Omental fat pad (tissue), 4 donors: ENCODE measurements around the gene PCDHB11. TPM values are rescaled to one million over a fixed set of nuclear protein-coding genes. Genes with fewer than 3 reads are reported as not detected.
"Not testable (repeated sequence)": the region's sequence is repeated elsewhere in the genome, so short reads cannot be mapped to it uniquely, and the experiment has no call there.

Source experiments
- ATAC-seq: fragments of 150-250 bp; one replicate; pipeline ENCODE4 v1.9.1; 2016; ENCODE audit warnings: mild to moderate bottlenecking, moderate library complexity; ENCODE audit not compliant: low FRiP score
- DNase-seq: peaks from one replicate; pipeline ENCODE4 v3.0.0-alpha.2; 2019; ENCODE audit warnings: low spot score
- CTCF ChIP-seq, 3 donors: fragments of 450-650 bp; IDR thresholded peaks; one replicate each; pipeline ENCODE4 v1.5.1; 2016 to 2017; ENCODE audit warnings: antibody characterized with exemption in 3 of 3, mild to moderate bottlenecking in 3 of 3, moderate library complexity in 2 of 3
- total RNA-seq, 4 donors: library from RNA; depleted of rRNA; stranded (reverse); fragments of >200 nt; gene quantifications; one replicate each; pipeline ENCODE4 v1.1.0, GENCODE V29; 2016

PCDHB11 gene
- total RNA-seq, 4 donors from 2014 or later, result 1.3 to 2.4 (median 1.7) TPM

DNA sequence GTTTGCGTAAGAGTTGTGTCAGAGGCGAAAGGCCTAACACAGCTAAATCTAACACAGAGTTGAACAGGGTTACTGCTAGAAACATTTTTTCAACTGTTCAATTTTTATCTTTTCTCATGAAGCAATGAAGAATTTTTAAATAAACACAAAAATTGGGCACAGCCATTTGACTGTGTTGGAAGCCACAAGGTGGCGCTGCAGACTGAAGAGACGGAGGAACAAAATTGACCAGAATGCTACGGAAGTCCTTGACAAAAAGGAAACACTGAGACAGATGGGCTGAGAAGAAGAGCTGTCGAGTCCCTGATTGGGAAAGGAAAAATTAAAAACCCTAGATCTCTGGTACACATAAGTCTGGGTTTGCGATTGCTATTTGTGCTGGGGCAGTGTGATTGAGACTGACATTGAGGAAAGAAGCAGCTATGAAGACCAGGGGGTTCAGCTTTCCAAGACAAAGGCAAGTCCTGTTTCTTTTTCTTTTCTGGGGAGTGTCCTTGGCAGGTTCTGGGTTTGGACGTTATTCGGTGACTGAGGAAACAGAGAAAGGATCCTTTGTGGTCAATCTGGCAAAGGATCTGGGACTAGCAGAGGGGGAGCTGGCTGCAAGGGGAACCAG, 12.4 kb upstream of the PCDHB11 start, which contains the start of gene PCDHB9:
Gene PCDHB9 (plus strand): TSS at position 265 of the 616 bp plus-strand sequence. CDS start 158 bp downstream, at position 423.
- no peak for DNase-seq
- ATAC-seq, result no peak
- TF ChIP-seq CTCF (IDR thresholded peaks at IDR 0.05), result no peak

- DNase-seq, ATAC-seq: not testable (repeated sequence)
Observed at GRCh38 chr5:141188682-141189081, 10.7 kb upstream of the PCDHB11 start.

DNA sequence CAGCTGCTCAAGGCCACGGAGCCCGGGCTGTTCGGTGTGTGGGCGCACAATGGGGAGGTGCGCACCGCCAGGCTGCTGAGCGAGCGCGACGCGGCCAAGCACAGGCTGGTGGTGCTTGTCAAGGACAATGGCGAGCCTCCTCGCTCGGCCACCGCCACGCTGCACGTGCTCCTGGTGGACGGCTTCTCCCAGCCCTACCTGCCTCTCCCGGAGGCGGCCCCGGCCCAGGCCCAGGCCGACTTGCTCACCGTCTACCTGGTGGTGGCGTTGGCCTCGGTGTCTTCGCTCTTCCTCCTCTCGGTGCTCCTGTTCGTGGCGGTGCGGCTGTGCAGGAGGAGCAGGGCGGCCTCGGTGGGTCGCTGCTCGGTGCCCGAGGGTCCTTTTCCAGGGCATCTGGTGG, 10.3 kb upstream of the PCDHB11 start:
- not testable (repeated sequence) for ATAC-seq, DNase-seq

DNA sequence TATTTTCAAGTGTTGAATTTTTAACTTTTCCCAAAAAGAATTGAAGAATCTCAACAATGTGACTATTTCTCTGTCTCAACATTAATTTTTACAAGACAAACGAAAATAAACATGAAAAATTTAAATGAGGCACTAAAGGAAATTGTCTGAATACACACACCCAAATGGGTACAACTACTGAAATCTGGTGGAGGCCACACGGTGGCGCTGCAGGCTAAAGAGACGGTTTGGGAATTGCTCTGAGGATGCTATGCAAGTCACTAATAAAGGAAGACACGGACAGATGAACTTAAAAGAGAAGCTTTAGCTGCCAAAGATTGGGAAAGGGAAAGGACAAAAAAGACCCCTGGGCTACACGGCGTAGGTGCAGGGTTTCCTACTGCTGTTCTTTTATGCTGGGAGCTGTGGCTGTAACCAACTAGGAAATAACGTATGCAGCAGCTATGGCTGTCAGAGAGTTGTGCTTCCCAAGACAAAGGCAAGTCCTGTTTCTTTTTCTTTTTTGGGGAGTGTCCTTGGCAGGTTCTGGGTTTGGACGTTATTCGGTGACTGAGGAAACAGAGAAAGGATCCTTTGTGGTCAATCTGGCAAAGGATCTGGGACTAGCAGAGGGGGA, 7.2 kb upstream of the PCDHB11 start, which contains the start of gene PCDHB10:
Gene PCDHB10 (plus strand): TSS at position 244 of the 616 bp plus-strand sequence. CDS start 200 bp downstream, at position 444.
- DNase-seq (no peak), ATAC-seq (no peak)
- no peak for TF ChIP-seq CTCF (IDR thresholded peaks at IDR 0.05)

DNA sequence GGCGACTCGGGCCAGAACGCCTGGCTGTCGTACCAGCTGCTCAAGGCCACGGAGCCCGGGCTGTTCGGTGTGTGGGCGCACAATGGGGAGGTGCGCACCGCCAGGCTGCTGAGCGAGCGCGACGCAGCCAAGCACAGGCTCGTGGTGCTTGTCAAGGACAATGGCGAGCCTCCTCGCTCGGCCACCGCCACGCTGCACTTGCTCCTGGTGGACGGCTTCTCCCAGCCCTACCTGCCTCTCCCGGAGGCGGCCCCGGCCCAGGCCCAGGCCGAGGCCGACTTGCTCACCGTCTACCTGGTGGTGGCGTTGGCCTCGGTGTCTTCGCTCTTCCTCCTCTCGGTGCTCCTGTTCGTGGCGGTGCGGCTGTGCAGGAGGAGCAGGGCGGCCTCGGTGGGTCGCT, 5.1 kb upstream of the PCDHB11 start:
- DNase-seq, ATAC-seq: not testable (repeated sequence)

DNA sequence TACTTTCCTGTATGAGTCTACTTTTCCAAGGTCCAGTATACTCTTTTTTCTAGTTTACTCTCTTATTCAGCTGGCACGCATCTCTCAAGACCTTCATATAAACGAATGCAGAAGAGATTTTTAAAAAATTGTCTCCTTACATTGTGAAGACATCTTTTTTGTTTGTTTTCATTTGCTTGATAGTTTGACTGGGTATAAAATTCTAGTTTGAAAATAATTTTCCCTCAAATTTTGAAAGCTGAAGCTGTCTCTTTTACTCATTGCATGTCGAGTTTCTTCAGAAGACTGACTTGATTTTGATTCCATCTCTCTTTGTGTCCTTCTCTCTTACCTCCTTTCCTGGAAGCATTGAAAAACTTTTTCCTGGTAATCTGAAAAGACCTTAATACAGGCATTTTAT, 3.1 kb upstream of the PCDHB11 start:
- ATAC-seq (no peak), DNase-seq (no peak)
- no peak for TF ChIP-seq CTCF (IDR thresholded peaks at IDR 0.05)

DNA sequence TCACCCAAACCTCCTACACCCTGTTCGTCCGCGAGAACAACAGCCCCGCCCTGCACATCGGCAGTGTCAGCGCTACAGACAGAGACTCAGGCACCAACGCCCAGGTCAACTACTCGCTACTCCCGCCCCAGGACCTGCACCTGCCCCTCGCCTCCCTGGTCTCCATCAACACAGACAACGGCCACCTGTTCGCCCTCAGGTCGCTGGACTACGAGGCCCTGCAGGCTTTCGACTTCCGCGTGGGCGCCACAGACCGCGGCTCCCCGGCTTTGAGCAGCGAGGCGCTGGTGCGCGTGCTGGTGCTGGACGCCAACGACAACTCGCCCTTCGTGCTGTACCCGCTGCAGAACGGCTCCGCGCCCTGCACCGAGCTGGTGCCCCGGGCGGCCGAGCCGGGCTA, 1.7 kb downstream of the PCDHB11 start:
- not testable (repeated sequence) for DNase-seq, ATAC-seq

GRCh38 chr5:141201646-141202045, 2.2 kb downstream of the PCDHB11 start:
- ATAC-seq, DNase-seq: not testable (repeated sequence)

DNA sequence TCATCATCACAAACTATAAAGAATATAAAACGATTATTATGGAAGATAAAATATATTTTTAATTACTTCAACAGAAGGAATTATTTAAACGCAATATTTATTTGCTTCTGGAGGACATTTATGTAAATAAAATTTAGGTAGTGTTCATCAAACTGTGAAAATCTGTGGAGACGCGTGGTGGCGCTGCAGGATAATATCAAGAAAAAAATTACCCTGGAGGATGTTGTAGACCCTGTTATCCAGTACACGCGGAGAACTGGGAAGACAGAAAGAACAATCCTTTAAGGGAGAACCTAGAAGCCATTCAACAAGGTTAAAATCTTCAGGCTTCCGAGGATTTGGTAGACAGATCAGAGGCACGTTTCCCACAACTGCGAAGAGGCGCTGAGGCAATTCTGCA, 9.1 kb downstream of the PCDHB11 start, which contains the start of gene PCDHB12:
Gene PCDHB12 (plus strand): TSS at position 242 of the 400 bp plus-strand sequence. CDS start 189 bp downstream, outside the sequence.
- no peak for DNase-seq
- no peak for TF ChIP-seq CTCF (IDR thresholded peaks at IDR 0.05)
- no peak for ATAC-seq

- not testable (repeated sequence) for ATAC-seq
Observed at GRCh38 chr5:141210281-141210680, 10.9 kb downstream of the PCDHB11 start.

DNA sequence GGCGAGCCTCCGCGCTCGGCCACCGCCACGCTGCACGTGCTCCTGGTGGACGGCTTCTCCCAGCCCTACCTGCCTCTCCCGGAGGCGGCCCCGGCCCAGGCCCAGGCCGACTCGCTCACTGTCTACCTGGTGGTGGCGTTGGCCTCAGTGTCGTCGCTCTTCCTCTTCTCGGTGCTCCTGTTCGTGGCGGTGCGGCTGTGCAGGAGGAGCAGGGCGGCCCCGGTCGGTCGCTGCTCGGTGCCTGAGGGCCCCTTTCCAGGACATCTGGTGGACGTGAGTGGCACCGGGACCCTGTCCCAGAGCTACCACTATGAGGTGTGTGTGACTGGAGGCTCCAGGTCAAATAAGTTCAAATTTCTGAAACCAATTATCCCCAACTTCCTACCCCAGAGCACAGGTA, 11.4 kb downstream of the PCDHB11 start:
- not testable (repeated sequence) for DNase-seq, ATAC-seq

More at GRCh38 chr5:141210281-141210680, 10.9 kb downstream of the PCDHB11 start:
- not testable (repeated sequence) for DNase-seq

DNA sequence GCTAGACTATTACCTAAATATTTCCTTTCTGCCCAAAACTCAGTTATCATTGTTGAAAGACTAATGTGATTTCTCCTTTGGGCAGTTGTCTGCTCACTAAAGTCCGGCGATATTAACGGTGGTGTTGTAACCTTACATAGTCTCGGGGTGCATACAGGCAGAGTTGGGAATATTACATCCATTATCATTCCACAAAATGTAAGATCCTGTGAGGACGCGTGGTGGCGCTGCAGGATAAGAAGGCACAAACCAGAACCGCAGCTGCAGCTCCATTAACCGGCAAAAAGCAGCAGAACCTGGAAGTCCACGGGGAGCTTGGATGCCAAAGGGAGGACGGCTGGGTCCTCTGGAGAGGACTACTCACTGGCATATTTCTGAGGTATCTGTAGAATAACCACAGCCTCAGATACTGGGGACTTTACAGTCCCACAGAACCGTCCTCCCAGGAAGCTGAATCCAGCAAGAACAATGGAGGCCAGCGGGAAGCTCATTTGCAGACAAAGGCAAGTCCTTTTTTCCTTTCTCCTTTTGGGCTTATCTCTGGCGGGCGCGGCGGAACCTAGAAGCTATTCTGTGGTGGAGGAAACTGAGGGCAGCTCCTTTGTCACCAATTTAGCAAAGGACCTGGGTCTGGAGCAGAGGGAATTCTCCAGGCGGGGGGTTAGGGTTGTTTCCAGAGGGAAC, 14.4 kb downstream of the PCDHB11 start, which contains the start of gene PCDHB13:
Gene PCDHB13 (plus strand): TSS at position 264 of the 684 bp plus-strand sequence. CDS start 205 bp downstream, at position 469.
- not testable (repeated sequence) for ATAC-seq, DNase-seq

DNA sequence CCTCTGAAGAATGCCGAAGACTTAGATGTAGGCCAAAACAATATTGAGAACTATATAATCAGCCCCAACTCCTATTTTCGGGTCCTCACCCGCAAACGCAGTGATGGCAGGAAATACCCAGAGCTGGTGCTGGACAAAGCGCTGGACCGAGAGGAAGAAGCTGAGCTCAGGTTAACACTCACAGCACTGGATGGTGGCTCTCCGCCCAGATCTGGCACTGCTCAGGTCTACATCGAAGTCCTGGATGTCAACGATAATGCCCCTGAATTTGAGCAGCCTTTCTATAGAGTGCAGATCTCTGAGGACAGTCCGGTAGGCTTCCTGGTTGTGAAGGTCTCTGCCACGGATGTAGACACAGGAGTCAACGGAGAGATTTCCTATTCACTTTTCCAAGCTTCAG, 15.2 kb downstream of the PCDHB11 start:
- not testable (repeated sequence) for DNase-seq, ATAC-seq

- DNase-seq, ATAC-seq: not testable (repeated sequence)
Observed at GRCh38 chr5:141215504-141215903, 16.1 kb downstream of the PCDHB11 start.
